Amygdala (tissue), 56 donors: Measurements from ENCODE around the gene ADGRL2.

Source experiments
- DNase-seq, 56 donors: peaks; one replicate each; lab custom pipeline; 2025; lab: John Stamatoyannopoulos, UW

The ADGRL2 gene

GRCh38 chr1:81974883-81975555, 174.3 kb downstream of the ADGRL2 start:
- no peak for DNase-seq

- no peak for DNase-seq
Observed at GRCh38 chr1:81976539-81976938, 175.8 kb downstream of the ADGRL2 start.

GRCh38 chr1:81978945-81979344, 178.2 kb downstream of the ADGRL2 start:
- DNase-seq: no peak

- DNase-seq: no peak
Observed at GRCh38 chr1:81982523-81982922, 181.8 kb downstream of the ADGRL2 start.

- no peak for DNase-seq
Observed at GRCh38 chr1:81989524-81989923, 188.8 kb downstream of the ADGRL2 start.

- no peak for DNase-seq
Observed at GRCh38 chr1:81990241-81990640, 189.5 kb downstream of the ADGRL2 start.

GRCh38 chr1:81998165-81998564, 197.4 kb downstream of the ADGRL2 start:
- DNase-seq: no peak

GRCh38 chr1:81999364-81999763, 198.6 kb downstream of the ADGRL2 start:
- no peak for DNase-seq

- DNase-seq: no peak
Observed at GRCh38 chr1:82000221-82000620, 199.5 kb downstream of the ADGRL2 start.

- DNase-seq: no peak
Observed at GRCh38 chr1:82001345-82001744, 200.6 kb downstream of the ADGRL2 start.

GRCh38 chr1:82007804-82008203, 207.1 kb downstream of the ADGRL2 start:
- no peak for DNase-seq

- DNase-seq: no peak
Observed at GRCh38 chr1:82013702-82014101, 213.0 kb downstream of the ADGRL2 start.

- no peak for DNase-seq
Observed at GRCh38 chr1:82015444-82015843, 214.7 kb downstream of the ADGRL2 start.

GRCh38 chr1:82018319-82018718, 217.6 kb downstream of the ADGRL2 start:
- DNase-seq: no peak

- DNase-seq: no peak
Observed at GRCh38 chr1:82019508-82019907, 218.8 kb downstream of the ADGRL2 start.

- DNase-seq: no peak
Observed at GRCh38 chr1:82030830-82031229, 230.1 kb downstream of the ADGRL2 start.

GRCh38 chr1:82032068-82032467, 231.3 kb downstream of the ADGRL2 start:
- no peak for DNase-seq

- DNase-seq: no peak
Observed at GRCh38 chr1:82034812-82035211, 234.1 kb downstream of the ADGRL2 start.
